HFF-Myc (cell line): ENCODE results near the gene ZNF146.
"Not testable (repeated sequence)": the region's sequence is repeated elsewhere in the genome, so short reads cannot be mapped to it uniquely, and the experiment has no call there.

Experiments used
- DNase-seq: peaks from one replicate; pipeline ENCODE4 v3.0.0-alpha.2; 2011; ENCODE audit warnings: low read depth; ENCODE audit errors: extremely low read depth
- H3K4me3 ChIP-seq: replicated peaks from 2 replicates; pipeline ENCODE4 v1.5.1; 2011; ENCODE audit warnings: low read depth, mild to moderate bottlenecking, control low read depth, low read length
- CTCF ChIP-seq: IDR thresholded peaks from 2 replicates; pipeline ENCODE4 v1.5.1; 2012; ENCODE audit warnings: mild to moderate bottlenecking, low read depth, low read length, control low read depth; ENCODE audit errors: missing control alignments

Gene ZNF146

DNA sequence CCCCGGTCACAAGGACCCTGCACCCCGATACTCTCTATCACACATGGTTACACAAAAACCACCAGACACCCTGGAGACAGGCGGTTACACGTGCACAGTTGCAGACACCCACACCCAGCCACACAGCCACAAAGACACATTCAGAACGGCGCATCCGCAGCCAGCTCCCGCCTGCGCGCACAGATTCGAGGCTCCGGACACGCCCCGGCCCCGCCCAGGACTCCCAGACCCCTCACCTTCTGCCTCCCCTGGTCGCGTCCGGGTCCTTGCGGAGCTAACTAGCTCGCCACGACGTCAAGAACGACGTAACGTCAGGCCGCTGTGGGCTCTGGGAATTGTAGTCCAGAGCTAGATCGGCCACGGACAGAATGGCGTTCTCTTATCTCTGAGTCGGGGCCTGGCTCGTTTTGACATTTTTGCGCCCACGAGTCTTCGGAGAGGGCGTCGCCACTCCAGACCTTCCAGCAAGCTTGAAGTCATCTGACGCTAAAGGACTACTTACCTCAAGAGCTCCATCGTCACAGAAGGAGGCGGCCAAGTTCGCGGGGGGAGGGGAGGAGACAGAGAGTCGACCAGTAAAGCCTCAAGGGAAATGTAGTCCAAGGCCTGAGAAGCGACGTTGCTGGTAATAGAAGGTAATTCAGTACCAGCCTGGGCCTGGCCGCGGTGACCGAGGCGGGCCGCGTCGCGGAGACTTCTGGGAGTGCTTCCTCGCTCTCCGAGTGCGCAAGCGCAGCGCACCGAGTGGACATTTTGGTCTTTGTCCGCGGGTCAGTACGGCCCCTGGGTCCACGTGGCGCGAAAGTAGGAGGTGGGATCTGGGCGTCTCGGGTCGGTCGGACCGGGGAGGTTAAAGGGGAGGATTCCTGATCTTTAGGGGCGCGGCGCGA, at the start of gene ZNF146, which contains the start of gene ZNF565:
TSS of gene ZNF146 (plus strand) at position 721 of the 890 bp plus-strand sequence. CDS start 21,335 bp downstream, outside the sequence.
TSS of gene ZNF565 (minus strand) at position 280 of the 890 bp plus-strand sequence. CDS start 12,680 bp downstream, outside the sequence.
- TF ChIP-seq CTCF = no peak
- peak within 1 kb of the TSS; percentile 71 for H3K4me3 ChIP-seq
- DNase-seq = peak; percentile 96

DNA sequence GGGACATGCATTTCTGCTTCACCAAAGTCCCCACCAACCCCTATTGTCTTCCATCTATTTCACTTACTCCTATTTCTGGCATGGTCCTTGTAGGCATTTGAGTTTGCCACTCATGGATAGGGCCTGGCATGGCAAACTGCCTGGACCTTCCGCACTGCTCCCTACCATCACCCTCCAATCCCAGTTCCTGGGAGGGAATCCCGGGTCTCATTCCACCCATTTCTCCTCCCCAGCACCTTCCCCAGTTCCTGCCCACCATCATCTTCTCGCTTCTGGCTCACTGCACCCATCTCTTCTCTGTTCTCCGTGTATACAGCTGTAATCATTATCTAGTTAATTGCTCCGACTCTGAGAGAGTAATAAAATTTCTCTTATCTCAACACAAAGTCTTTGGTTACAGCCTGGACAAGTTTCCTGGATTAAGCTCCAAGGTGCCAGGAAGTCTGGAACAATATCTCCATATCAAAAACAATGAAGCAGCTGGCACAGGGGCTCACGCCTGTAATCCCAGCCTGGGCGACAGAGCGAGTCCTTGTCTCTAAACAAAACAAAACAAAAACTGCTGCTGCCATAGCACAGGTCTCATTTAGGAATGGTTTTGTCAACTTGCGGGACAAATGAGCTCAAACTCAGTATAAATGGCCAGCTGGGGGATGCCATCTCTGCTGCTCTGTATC, 45.7 kb upstream of the ZNF146 start:
- no peak for DNase-seq
- no peak overlapping the region for H3K4me3 ChIP-seq
- TF ChIP-seq CTCF = no peak

GRCh38 chr19:36172852-36173251, 42.1 kb upstream of the ZNF146 start:
- no peak overlapping the region for H3K4me3 ChIP-seq
- no peak for TF ChIP-seq CTCF
- no peak for DNase-seq

DNA sequence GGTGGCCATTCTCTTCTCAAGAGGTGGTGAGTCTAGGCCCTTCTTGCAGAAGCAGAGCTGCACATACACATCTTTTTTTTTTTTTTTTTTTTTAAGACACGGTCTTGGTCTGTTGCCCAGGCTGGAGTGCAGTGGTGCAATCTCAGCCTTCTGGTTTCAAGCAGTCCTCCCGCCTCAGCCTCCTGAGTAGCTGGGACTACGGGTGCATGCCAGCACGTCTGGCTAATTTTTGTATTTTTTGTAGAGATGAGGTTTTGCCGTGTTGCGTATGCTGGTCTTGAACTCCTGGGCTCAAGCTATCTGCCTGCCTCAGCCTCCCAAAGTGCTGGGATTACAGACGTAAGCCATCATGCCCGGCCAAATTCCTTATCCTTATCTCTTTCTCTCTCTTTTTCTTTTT, 41.1 kb upstream of the ZNF146 start:
- not testable (repeated sequence) for DNase-seq, H3K4me3 ChIP-seq

DNA sequence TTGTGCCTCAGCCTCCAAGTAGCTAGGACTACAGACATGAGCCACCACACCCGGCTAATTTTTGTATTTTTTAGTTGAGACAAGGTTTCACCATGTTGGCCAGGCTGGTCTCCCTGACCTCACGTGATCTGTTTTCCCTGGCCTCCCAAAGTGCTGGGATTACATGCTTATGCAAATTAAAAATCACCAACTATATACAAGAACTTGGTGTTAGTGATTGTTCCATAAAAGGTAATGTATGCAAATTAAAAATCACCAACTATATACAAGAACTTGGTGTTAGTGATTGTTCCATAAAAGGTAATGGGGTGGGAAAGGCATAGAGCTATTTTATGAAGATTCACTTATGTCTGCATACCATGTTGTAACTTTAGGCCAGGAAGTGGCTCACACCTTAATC, 35.8 kb upstream of the ZNF146 start:
- H3K4me3 ChIP-seq, DNase-seq: not testable (repeated sequence)

DNA sequence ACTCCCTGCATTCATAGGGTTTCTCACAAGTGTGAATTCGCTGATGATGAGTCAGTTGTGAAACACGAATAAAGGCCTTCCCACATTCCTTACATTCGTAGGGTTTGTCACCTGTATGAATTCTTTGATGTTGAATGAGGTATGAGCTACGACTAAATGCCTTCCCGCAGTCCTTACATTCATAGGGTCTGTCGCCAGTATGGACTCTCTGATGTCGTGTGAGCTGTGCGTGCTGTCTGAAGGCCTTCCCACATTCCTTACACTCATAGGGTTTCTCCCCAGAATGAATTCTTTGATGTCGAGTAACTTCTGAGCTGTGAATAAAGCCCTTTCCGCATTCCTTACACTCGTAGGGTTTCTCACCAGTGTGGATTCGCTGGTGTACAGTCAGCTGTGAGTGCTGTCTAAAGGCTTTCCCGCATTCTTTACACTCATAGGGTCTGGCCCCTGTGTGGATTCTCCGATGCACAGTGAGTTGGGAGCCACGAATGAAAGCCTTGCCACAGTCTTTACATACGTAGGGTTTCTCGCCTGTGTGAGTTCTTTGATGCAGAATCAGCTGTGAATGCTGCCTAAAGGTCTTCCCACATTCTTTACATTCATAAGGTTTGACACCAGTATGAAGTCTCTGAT, 32.2 kb upstream of the ZNF146 start:
- H3K4me3 ChIP-seq = no peak overlapping the region
- TF ChIP-seq CTCF = no peak
- no peak for DNase-seq

- no peak for TF ChIP-seq CTCF
- no peak overlapping the region for H3K4me3 ChIP-seq
- no peak for DNase-seq
Observed at GRCh38 chr19:36183245-36183628, 31.7 kb upstream of the ZNF146 start.

GRCh38 chr19:36186722-36187121, 28.2 kb upstream of the ZNF146 start:
- DNase-seq, H3K4me3 ChIP-seq: not testable (repeated sequence)
